Measurements from ENCODE around the gene C1orf174.

DNA sequence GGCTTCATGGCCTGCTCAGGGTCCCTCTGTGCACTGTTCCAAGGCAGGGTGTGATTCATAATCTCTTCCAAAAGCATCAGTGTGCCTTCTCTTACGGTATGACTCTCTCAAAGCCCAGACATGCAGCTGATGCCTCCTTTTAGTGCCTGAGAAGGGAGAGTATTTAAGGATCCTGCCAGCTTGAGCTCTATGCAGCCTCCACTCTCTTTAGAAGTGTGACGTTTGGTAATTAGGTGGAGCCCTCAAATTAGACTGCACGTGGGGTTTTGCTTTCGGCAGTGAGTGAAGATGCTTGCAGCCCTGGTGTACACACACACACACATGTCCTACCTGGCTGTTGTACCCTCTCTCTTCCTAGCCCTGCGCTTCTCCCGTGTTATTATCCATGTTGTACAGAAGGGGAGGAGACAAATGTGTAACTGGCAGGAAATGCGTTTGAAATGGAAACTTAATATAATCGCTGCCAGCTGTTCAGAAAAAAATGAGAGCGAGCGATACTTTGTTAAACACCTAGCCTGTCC, 2.6 kb upstream of the C1orf174 start:
- TF ChIP-seq, protein P1, sequence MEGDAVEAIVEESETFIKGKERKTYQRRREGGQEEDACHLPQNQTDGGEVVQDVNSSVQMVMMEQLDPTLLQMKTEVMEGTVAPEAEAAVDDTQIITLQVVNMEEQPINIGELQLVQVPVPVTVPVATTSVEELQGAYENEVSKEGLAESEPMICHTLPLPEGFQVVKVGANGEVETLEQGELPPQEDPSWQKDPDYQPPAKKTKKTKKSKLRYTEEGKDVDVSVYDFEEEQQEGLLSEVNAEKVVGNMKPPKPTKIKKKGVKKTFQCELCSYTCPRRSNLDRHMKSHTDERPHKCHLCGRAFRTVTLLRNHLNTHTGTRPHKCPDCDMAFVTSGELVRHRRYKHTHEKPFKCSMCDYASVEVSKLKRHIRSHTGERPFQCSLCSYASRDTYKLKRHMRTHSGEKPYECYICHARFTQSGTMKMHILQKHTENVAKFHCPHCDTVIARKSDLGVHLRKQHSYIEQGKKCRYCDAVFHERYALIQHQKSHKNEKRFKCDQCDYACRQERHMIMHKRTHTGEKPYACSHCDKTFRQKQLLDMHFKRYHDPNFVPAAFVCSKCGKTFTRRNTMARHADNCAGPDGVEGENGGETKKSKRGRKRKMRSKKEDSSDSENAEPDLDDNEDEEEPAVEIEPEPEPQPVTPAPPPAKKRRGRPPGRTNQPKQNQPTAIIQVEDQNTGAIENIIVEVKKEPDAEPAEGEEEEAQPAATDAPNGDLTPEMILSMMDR (conservative IDR thresholded peaks at IDR 0.05 in 1 of 2, IDR thresholded peaks at IDR 0.05 in 1 of 2; ENCODE audit: low read depth in 1 of 2, low read length in 2 of 2): no peak
- TF ChIP-seq EZH2 (IDR thresholded peaks at IDR 0.05; ENCODE audit: low read length, missing control alignments): no peak

Measured in fibroblast of lung (primary cell).